GM12891 (cell line): ENCODE results near the gene RAE1.
"Not testable (repeated sequence)": the region's sequence is repeated elsewhere in the genome, so short reads cannot be mapped to it uniquely, and the experiment has no call there.

Experiments
- POLR2A ChIP-seq: IDR thresholded peaks from 2 replicates; pipeline ENCODE4 v1.6.1; 2011; ENCODE audit warnings: low read depth, low read length, control low read depth
- POLR2AphosphoS5 ChIP-seq: IDR thresholded peaks from 2 replicates; pipeline ENCODE4 v1.6.1; 2011; ENCODE audit warnings: low read depth, low read length, control low read depth
- POU2F2 ChIP-seq: IDR thresholded peaks from 2 replicates; pipeline ENCODE4 v1.6.1; 2011; ENCODE audit warnings: low read depth, mild to moderate bottlenecking, control low read depth, low read length, moderate library complexity
- SPI1 ChIP-seq: IDR thresholded peaks from 2 replicates; pipeline ENCODE4 v1.6.1; 2011; ENCODE audit warnings: low read depth, low read length, control low read depth
- TAF1 ChIP-seq: IDR thresholded peaks from 2 replicates; pipeline ENCODE4 v1.6.1; 2011; ENCODE audit warnings: low read depth, low read length, control low read depth

DNA sequence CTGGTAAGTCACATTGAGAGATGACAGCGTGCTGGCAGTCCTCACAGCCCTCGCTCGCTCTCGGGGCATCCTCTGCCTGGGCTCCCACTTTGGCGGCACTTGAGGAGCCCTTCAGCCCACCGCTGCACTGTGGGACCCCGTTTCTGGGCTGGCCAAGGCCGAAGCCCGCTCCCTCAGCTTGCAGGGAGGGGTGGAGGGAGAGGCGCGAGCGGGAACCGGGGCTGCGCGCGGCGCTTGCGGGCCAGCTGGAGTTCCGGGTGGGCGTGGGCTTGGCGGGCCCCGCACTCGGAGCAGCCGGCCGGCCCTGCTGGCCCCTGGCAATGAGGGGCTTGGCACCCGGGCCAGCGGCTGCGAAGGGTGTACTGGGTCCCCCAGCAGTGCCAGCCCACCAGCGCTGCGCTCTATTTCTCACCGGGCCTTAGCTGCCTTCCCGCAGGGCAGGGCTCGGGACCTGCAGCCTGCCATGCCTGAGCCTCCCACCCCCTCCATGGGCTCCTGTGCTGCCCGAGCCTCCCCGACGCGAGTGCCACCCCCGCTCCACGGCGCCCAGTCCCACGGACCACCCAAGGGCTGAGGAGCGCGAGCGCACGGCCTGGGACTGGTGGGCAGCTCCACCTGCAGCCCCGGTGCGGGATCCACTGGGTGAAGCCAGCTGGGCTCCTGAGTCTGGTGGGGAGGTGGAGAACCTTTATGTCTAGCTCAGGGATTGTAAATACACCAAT lies 2.7 kb upstream of the RAE1 start:
- TF ChIP-seq POLR2AphosphoS5, POLR2A, POU2F2, TAF1, SPI1: not testable (repeated sequence)
